ENCODE data around the gene FIBP. TPM values are rescaled to one million over a fixed set of nuclear protein-coding genes. Genes with fewer than 3 reads are reported as not detected.

FIBP gene
- total and polyA plus RNA-seq, 5 donors = 37.8 to 46.6 (median 41.8) TPM

DNA sequence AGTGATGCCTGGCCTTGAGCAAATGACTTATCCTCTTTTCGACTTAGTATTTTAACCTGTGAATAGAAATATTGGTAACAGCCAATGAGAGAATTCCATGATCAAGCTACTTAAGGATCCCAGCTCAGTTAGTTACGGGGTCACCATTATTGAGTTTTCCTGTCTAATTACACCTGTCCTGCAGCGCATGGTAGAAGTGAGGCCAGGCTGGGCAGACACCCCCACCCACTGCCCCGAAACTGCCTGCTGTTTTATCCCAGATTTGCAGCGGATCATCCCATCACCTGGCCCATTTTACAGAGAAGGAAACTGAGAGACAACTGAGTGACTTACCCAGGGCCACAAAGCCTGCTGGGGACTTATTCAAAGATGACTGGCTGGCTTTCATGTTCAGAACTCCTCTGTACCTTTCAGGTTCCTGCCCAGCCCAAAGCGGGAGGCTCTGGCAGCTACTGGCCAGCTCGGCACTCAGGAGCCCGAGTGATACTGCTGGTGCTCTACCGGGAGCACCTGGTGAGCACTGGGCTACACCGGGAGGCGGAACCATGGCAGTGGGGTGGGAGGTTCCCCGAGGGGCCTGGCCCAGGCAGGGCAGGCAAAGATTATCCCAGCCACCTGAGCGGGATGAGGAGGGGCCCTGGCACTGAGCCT, 26.6 kb downstream of the FIBP start:
- WGBS = 85% methylated on average over 13 of the region's 13 CpGs
- peak overlapping the region; percentile 61 for H3K4me3 ChIP-seq (ENCODE audit: low read length)
- intact Hi-C loops (cut with DNase I) = no loop called here
- DNase-seq = peak; percentile 21 to 66 (median 41)
- H3K27ac ChIP-seq (ENCODE audit: low read length) = no peak overlapping the region
- no peaks in the 10 kb centered on the region for H3K27me3 ChIP-seq (ENCODE audit: control insufficient read depth, insufficient read depth)
- no peaks in the 10 kb centered on the region for H3K9me3 ChIP-seq (ENCODE audit: control insufficient read depth, low read length)
- peaks cover 5% of the 10 kb centered on the region for H3K4me1 ChIP-seq (ENCODE audit: control insufficient read depth, insufficient read depth, low read length)
- no peak for ATAC-seq

DNA sequence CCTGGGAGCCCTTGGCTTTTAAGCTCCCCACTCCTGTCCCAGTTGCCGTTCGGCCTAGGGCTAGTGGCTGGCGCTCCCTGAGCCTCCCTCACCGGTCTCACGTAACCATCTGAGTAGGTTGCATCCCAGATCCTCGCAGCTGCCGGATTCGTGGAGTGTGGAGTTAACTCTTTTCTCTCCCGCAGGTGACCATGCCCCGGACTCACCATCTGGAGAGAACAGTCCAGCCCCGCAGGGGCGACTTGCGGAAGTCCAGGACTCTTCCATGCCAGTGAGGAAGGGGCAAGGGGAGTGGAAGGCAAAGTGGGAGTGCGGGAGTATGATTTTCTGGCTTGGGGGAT, 27.1 kb downstream of the FIBP start:
- peak overlapping the region; percentile 99 for H3K27ac ChIP-seq (ENCODE audit: low read length)
- WGBS = 8% methylated on average over 14 of the region's 14 CpGs
- H3K4me1 ChIP-seq (ENCODE audit: control insufficient read depth, insufficient read depth, low read length) = peaks cover 5% of the 10 kb centered on the region
- peak in 2 of 3 donors; percentile 22 to 67 for DNase-seq
- no peak for ATAC-seq
- no peaks in the 10 kb centered on the region for H3K9me3 ChIP-seq (ENCODE audit: control insufficient read depth, low read length)
- H3K27me3 ChIP-seq (ENCODE audit: control insufficient read depth, insufficient read depth) = no peaks in the 10 kb centered on the region
- H3K4me3 ChIP-seq (ENCODE audit: low read length) = peak overlapping the region; percentile 61
- intact Hi-C loops (cut with DNase I) = no loop called here

DNA sequence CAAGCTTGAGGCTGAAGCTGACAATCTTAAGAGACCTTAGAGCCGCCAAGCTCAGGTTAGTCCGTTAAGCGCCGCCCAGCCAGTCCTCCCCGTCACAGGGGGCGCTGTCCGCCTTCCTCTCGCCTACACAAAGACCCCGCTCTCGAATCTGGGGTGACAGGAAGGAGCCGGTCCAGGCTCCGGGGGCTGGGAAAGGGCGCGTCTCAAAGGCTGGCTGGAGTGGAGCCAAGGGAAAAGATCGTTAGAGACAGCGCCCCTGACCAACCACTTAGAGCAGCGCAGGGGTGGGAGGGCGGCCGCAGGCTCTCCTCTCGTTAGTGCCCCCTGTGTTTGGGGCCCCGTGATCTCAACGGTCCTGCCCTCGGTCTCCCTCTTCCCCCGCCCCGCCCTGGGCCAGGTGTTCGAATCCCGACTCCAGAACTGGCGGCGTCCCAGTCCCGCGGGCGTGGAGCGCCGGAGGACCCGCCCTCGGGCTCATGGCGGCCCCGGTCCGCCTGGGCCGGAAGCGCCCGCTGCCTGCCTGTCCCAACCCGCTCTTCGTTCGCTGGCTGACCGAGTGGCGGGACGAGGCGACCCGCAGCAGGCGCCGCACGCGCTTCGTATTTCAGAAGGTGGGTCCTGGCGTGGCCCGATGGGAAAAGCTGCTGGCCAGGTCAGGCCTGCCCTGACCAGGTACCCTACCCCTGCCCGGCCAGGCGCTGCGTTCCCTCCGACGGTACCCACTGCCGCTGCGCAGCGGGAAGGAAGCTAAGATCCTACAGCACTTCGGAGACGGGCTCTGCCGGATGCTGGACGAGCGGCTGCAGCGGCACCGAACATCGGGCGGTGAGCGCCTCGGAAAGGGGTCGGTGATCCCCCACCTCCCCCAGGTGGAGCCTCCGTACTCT, 27.8 kb downstream of the FIBP start, which contains the start of gene MUS81:
Gene MUS81 (plus strand): TSS at position 156 of the 887 bp plus-strand sequence. CDS start 321 bp downstream, at position 477.
- no peaks in the 10 kb centered on the region for H3K9me3 ChIP-seq (ENCODE audit: control insufficient read depth, low read length)
- intact Hi-C loops (cut with DNase I) = no loop called here
- H3K4me3 ChIP-seq (ENCODE audit: low read length) = peak within 1 kb of the TSS; percentile 61
- H3K4me1 ChIP-seq (ENCODE audit: control insufficient read depth, insufficient read depth, low read length) = peaks cover 5% of the 10 kb centered on the region
- WGBS = under 1% methylated on average over 78 of the region's 78 CpGs
- peak within 1 kb of the TSS; percentile 99 for H3K27ac ChIP-seq (ENCODE audit: low read length)
- DNase-seq = peak; percentile 98 to 99 (median 99)
- no peaks in the 10 kb centered on the region for H3K27me3 ChIP-seq (ENCODE audit: control insufficient read depth, insufficient read depth)
- peak; percentile 67 to 73 for ATAC-seq

DNA sequence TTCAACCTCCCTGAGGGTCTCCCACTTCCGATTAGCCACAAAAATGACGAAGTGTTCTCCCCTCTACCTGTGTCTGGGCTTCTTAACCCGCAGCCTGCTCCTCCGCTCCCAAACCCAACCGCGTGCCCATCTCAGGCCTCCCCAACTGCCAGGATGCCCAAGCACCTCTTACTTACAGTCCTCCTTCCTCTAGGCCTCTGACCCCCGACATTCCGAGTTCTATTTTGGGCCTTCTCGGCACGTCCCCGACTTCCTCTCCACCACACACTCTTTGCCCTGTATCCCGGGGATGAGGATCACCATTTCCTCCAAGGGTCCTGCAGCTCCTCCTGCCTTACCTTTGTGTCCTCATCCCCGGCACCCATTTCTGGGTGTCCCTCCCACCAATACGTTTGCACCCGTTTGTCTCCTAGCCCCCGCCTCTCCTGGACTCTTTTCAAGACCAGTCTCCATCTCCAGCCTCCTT, 28.4 kb downstream of the FIBP start:
- peak overlapping the region; percentile 61 for H3K4me3 ChIP-seq (ENCODE audit: low read length)
- ATAC-seq (no peak), DNase-seq (no peak)
- peaks cover 5% of the 10 kb centered on the region for H3K4me1 ChIP-seq (ENCODE audit: control insufficient read depth, insufficient read depth, low read length)
- intact Hi-C loops (cut with DNase I) = no loop called here
- H3K27me3 ChIP-seq (ENCODE audit: control insufficient read depth, insufficient read depth) = no peaks in the 10 kb centered on the region
- 1% methylated on average over 16 of the region's 16 CpGs for WGBS
- H3K27ac ChIP-seq (ENCODE audit: low read length) = peak overlapping the region; percentile 99
- H3K9me3 ChIP-seq (ENCODE audit: control insufficient read depth, low read length) = no peaks in the 10 kb centered on the region

DNA sequence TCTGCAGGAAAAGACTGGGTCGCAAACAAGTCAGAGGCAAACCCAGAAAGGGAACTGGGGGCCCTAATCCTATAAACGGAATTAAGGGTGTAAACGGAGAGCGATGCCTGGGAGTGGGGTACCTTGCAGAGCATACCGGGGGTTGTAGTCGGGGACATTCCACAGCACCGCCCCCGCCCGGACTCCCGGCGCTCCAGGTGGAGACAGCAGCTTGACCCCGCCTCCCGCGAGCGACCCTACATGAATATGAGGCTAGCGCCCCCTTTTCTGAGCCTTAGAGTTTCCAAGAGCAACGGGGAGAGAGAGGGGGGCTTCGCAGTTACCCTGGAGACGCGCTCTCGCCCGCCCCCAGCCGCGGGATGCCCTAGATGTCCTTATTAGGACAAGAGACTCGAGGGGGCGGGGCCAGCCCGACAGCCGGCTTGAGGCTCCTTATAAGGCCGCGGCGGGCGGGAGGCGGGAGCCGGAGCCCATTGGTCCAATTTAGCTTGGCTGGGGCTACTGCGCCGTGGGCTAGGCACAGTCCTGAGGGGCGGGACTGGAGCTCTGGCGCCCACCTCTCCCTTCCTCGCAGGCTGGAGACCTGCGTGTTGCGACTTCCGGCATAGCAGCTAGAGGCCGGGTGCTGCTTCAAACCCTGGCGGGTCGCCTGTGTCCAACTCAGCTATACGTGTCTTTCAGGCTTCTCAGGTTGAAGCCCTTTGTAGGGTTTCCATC, 29.0 kb downstream of the FIBP start:
- Histone ChIP-seq H3K27me3 (ENCODE audit: control insufficient read depth, insufficient read depth) (no peaks in the 10 kb centered on the region), H3K4me1 (ENCODE audit: control insufficient read depth, insufficient read depth, low read length) (peaks cover 5% of the 10 kb centered on the region), H3K9me3 (ENCODE audit: control insufficient read depth, low read length) (no peaks in the 10 kb centered on the region), H3K27ac (ENCODE audit: low read length) (peak overlapping the region; percentile 99), H3K4me3 (ENCODE audit: low read length) (peak overlapping the region; percentile 61)
- peak; percentile 100 for DNase-seq
- intact Hi-C loops (cut with DNase I) = no loop called here
- ATAC-seq = peak; percentile 84
- WGBS = under 1% methylated on average over 46 of the region's 46 CpGs

DNA sequence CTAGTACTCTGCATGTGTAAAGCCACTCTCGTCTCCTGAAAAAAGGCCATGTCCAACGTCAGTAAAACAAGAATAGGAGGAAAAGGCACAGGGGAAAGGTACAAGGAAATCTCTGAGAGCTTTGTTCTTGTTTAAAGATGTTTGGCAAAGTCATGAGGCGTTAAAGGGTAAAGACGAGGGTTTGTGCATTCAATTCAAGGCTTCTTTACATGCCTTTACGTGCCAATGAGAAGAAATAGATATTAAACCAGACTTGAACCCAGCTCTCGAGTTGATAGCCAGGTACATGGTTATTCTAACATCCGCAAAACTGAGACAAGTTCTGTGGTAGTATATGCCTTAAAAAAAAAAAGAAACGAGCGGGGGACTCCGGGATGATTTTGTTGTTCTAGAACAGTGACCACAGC, 29.6 kb downstream of the FIBP start:
- WGBS = under 1% methylated on average over 10 of the region's 10 CpGs
- H3K4me1 ChIP-seq (ENCODE audit: control insufficient read depth, insufficient read depth, low read length) = peaks cover 5% of the 10 kb centered on the region
- intact Hi-C loops (cut with DNase I) = no loop called here
- H3K27me3 ChIP-seq (ENCODE audit: control insufficient read depth, insufficient read depth) = no peaks in the 10 kb centered on the region
- H3K9me3 ChIP-seq (ENCODE audit: control insufficient read depth, low read length) = no peaks in the 10 kb centered on the region
- peak overlapping the region; percentile 99 for H3K27ac ChIP-seq (ENCODE audit: low read length)
- no peak for ATAC-seq
- no peak for DNase-seq
- H3K4me3 ChIP-seq (ENCODE audit: low read length) = peak overlapping the region; percentile 61

DNA sequence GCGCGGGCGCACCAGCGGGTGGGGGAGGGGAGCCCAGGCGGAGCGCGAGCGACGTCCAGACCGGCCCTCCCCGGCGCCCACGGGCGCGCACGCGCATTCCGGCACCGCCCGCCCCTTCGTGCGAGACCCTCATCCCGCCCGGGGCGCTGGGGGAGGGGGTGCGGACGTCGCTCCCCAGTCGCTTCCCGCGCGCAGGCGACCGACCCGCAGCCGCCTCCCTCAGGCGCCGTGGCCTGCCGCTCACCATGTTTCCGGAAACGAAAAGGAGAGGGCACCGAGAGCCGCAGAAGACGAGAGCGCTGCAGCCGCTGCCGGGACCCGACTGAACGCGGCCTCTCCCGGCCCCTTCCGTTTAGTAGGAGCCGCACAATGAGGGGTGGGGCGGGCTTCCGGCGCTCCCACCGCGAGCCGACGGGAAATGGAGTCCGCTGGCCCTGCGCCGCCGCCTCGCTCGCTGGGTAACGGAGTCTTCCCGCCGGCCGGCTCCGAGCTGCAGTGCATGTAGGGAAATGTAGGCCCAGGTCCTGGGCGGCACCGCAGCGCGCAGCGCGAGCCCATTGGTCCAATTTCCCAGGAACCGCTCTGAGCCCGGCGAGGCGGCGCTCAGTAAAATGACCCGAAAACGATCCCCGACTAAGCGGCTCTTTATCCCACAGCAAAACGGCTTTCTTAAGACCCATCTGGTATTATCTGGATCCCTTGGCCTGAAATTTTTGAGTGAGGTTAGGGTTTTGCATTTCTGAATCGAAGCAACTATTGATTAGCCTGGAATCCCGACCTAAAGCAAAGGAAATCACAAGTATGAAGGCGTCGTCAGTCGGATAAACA, 30.2 kb downstream of the FIBP start, which contains the start of gene CFL1:
Gene CFL1 (minus strand): TSS at position 328 of the 828 bp plus-strand sequence. CDS start 81 bp downstream, at position 247.
- under 1% methylated on average over 92 of the region's 92 CpGs for WGBS
- peak; percentile 99 to 100 (median 100) for DNase-seq
- ATAC-seq = peak; percentile 77 to 82
- intact Hi-C loops (cut with DNase I) = no loop called here
- Histone ChIP-seq H3K4me3 (ENCODE audit: low read length) (peak within 1 kb of the TSS; percentile 94), H3K27ac (ENCODE audit: low read length) (peak within 1 kb of the TSS; percentile 99), H3K27me3 (ENCODE audit: control insufficient read depth, insufficient read depth) (no peaks in the 10 kb centered on the region), H3K4me1 (ENCODE audit: control insufficient read depth, insufficient read depth, low read length) (peaks cover 5% of the 10 kb centered on the region), H3K9me3 (ENCODE audit: control insufficient read depth, low read length) (no peaks in the 10 kb centered on the region)

DNA sequence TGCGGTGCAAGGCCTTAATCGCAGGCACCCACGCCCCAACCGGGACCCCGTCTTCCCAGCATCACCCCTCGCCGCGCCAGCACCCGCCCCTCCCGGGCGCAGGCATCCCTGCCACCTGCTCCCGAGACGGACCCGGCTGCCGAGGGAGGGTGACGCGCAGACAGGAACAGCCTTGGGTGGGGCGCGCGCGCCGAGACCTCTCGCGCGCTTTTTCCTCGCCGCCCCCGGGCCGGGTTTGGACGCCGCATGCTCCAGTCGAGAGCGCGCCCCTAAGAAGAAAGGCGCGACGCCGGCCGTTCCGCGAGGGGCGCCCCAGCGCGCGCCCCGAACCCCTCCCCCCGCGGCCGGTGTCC, 30.8 kb downstream of the FIBP start:
- intact Hi-C loops (cut with DNase I) = no loop called here
- Histone ChIP-seq H3K27ac (ENCODE audit: low read length) (peak overlapping the region; percentile 97), H3K9me3 (ENCODE audit: control insufficient read depth, low read length) (no peaks in the 10 kb centered on the region), H3K4me3 (ENCODE audit: low read length) (peak overlapping the region; percentile 94), H3K27me3 (ENCODE audit: control insufficient read depth, insufficient read depth) (no peaks in the 10 kb centered on the region), H3K4me1 (ENCODE audit: control insufficient read depth, insufficient read depth, low read length) (peaks cover 5% of the 10 kb centered on the region)
- DNase-seq = peak in 2 of 3 donors; percentile 84 to 87
- no peak for ATAC-seq
- under 1% methylated on average over 49 of the region's 49 CpGs for WGBS

DNA sequence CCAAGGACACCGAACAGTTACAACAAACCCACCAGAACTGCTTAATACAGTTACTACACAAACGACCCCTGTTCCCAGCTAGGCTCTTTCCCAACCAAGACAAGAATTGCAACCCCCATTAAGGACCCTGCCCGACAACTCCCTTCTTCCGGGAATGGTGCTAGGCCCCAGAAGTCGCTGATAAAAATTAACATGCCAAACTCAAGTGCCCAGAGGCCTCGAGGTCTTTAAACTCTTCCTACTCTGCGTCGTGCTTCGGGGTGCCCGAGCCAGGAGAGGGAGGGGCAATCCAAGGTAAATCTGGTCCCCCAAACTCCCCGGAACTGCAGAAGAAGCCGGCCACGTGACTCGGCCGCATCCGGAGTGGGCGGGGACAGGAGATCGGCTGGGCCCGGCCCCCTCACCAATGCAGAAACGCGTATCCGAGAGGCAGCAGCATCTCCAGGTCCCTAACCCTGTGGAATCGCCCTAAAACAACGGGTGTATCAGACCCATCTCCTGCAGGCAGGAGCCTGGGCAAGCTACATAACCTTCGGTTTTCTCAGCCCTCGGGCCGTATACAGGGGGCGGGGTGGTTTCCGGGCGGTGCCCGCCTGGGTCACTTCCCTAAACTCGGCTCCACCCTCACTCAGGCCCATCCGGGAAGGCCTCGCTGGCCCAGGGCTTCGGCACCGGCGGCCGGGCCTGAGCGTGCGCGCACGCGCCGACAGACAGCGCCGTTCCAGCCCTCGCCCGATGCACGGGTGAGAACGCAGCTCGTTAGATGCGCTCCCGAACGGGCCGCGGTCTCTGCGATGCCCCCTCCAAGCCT, 31.4 kb downstream of the FIBP start:
- intact Hi-C loops (cut with DNase I) = no loop called here
- Histone ChIP-seq H3K4me3 (ENCODE audit: low read length) (peak overlapping the region; percentile 94), H3K27me3 (ENCODE audit: control insufficient read depth, insufficient read depth) (no peaks in the 10 kb centered on the region), H3K9me3 (ENCODE audit: control insufficient read depth, low read length) (no peaks in the 10 kb centered on the region), H3K27ac (ENCODE audit: low read length) (peak overlapping the region; percentile 97), H3K4me1 (ENCODE audit: control insufficient read depth, insufficient read depth, low read length) (peaks cover 5% of the 10 kb centered on the region)
- ATAC-seq (peak; percentile 46 to 50), DNase-seq (peak; percentile 88 to 94 (median 93))
- WGBS = 1% methylated on average over 57 of the region's 57 CpGs
